ENCODE results near the gene PTPN22. TPM values are rescaled to one million over a fixed set of nuclear protein-coding genes. Genes with fewer than 3 reads are reported as not detected.

Gene PTPN22
- total RNA-seq, 2 donors from 2014 or later, result 0.55 to 1.1 TPM

DNA sequence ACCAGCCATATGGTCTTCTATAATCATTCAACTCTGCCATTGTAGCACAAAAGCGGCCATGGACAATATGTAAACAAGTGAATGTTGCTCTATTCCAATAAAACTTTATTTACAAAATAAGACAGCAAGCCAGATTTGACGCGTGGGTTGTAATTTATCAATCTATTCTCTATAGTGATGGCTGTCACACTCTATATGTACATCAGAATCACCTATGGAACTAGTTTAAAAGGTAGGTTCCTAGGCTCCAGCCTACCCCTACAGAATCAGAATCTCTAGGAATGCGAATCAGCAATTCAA, 8.2 kb upstream of the PTPN22 start:
- intact Hi-C loops (cut with DNase I), result no loop called here
- 84% methylated on average over 4 of the region's 4 CpGs for WGBS

DNA sequence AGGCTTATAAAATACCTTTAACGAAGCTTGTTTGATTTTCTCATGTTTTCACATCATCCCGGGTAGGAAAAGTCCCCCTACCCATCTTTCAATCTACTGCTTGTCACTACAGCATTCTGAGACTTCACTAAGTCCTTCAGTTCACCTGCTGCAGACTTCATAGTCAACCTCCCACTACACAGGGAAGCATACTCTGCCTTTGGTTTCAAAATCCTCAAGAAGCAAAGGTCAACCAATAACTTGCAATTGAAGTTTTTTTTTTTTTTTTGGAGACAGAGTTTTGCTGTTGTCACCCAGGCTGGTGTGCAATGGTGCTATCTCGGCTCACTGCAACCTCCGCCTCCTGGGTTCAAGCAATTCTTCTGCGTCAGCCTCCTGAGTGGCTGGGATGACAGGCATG, 4.7 kb upstream of the PTPN22 start:
- 87% methylated on average over 5 of the region's 5 CpGs for WGBS
- TF ChIP-seq, protein P1, sequence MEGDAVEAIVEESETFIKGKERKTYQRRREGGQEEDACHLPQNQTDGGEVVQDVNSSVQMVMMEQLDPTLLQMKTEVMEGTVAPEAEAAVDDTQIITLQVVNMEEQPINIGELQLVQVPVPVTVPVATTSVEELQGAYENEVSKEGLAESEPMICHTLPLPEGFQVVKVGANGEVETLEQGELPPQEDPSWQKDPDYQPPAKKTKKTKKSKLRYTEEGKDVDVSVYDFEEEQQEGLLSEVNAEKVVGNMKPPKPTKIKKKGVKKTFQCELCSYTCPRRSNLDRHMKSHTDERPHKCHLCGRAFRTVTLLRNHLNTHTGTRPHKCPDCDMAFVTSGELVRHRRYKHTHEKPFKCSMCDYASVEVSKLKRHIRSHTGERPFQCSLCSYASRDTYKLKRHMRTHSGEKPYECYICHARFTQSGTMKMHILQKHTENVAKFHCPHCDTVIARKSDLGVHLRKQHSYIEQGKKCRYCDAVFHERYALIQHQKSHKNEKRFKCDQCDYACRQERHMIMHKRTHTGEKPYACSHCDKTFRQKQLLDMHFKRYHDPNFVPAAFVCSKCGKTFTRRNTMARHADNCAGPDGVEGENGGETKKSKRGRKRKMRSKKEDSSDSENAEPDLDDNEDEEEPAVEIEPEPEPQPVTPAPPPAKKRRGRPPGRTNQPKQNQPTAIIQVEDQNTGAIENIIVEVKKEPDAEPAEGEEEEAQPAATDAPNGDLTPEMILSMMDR (IDR thresholded peaks at IDR 0.05), result no peak
- TF ChIP-seq POLR2AphosphoS5 (IDR thresholded peaks at IDR 0.05) (no peak), POLR2A (IDR thresholded peaks at IDR 0.05) (no peak)
- intact Hi-C loops (cut with DNase I), result no loop called here
- H3K36me3 ChIP-seq, result no peaks in the 10 kb centered on the region
- H3K9me3 ChIP-seq, result no peaks in the 10 kb centered on the region
- DNase-seq (ENCODE audit: low spot score), result no peak
- no peak overlapping the region for H3K27ac ChIP-seq
- H3K27me3 ChIP-seq (replicated peaks; ENCODE audit: insufficient read depth), result no peaks in the 10 kb centered on the region
- no peaks in the 10 kb centered on the region for H3K4me1 ChIP-seq (replicated peaks)
- H3K4me3 ChIP-seq, result no peak overlapping the region

More for the DNA sequence above, 8.2 kb upstream of the PTPN22 start:
- no peak for DNase-seq (ENCODE audit: low spot score)
- Histone ChIP-seq H3K9me3 (no peaks in the 10 kb centered on the region), H3K4me1 (replicated peaks) (no peaks in the 10 kb centered on the region), H3K36me3 (no peaks in the 10 kb centered on the region), H3K4me3 (no peak overlapping the region), H3K27ac (no peak overlapping the region), H3K27me3 (replicated peaks; ENCODE audit: insufficient read depth) (no peaks in the 10 kb centered on the region)
- TF ChIP-seq, protein P1 (IDR thresholded peaks at IDR 0.05), result no peak
- no peak for TF ChIP-seq POLR2AphosphoS5 (IDR thresholded peaks at IDR 0.05)
- TF ChIP-seq POLR2A (IDR thresholded peaks at IDR 0.05), result no peak

GRCh38 chr1:113875714-113876113, 4.2 kb upstream of the PTPN22 start:
- no peak overlapping the region for H3K4me3 ChIP-seq
- DNase-seq (ENCODE audit: low spot score), result no peak
- no peak for TF ChIP-seq POLR2A (IDR thresholded peaks at IDR 0.05)
- TF ChIP-seq POLR2AphosphoS5 (IDR thresholded peaks at IDR 0.05), result no peak
- TF ChIP-seq, protein P1 (IDR thresholded peaks at IDR 0.05), result no peak
- no peaks in the 10 kb centered on the region for H3K36me3 ChIP-seq
- H3K4me1 ChIP-seq (replicated peaks), result no peaks in the 10 kb centered on the region
- H3K27ac ChIP-seq, result no peak overlapping the region
- WGBS, result 94% methylated on average over 2 of the region's 2 CpGs
- H3K9me3 ChIP-seq, result no peaks in the 10 kb centered on the region
- intact Hi-C loops (cut with DNase I), result no loop called here
- H3K27me3 ChIP-seq (replicated peaks; ENCODE audit: insufficient read depth), result no peaks in the 10 kb centered on the region

GRCh38 chr1:113874012-113874879, 2.7 kb upstream of the PTPN22 start:
- TF ChIP-seq POLR2AphosphoS5 (IDR thresholded peaks at IDR 0.05) (no peak), POLR2A (IDR thresholded peaks at IDR 0.05) (no peak)
- TF ChIP-seq, protein P1 (IDR thresholded peaks at IDR 0.05), result no peak
- intact Hi-C loops (cut with DNase I), result no loop called here
- H3K27me3 ChIP-seq (replicated peaks; ENCODE audit: insufficient read depth), result no peaks in the 10 kb centered on the region
- no peak for DNase-seq (ENCODE audit: low spot score)
- no peak overlapping the region for H3K4me3 ChIP-seq
- WGBS, result 47% methylated on average over 1 of the region's 1 CpG
- H3K4me1 ChIP-seq (replicated peaks), result no peaks in the 10 kb centered on the region
- no peak overlapping the region for H3K27ac ChIP-seq
- no peaks in the 10 kb centered on the region for H3K36me3 ChIP-seq
- no peaks in the 10 kb centered on the region for H3K9me3 ChIP-seq
